Right atrium auricular region (tissue), 2 donors: ENCODE results near the gene ITGA3. TPM values are rescaled to one million over a fixed set of nuclear protein-coding genes. Genes with fewer than 3 reads are reported as not detected.
A peak's percentile ranks its signal among the peaks of the same experiment; 100 is the strongest.

Experiments
- DNase-seq: peaks from one replicate; pipeline ENCODE4 v3.0.0-alpha.2; 2019; ENCODE audit warnings: low spot score
- H3K27ac ChIP-seq, 2 donors: fragments of 200-600 bp; sonication (generic); 1 replicate in 1 of 2; 2 replicates in 1 of 2; pipeline ENCODE4 v1.5.1; 2016 to 2019
- H3K27me3 ChIP-seq, 2 donors: fragments of 200-600 bp; sonication (generic); one replicate each; pipeline versions ENCODE4 v1.5.1 to v1.6.0; 2017 to 2019
- H3K36me3 ChIP-seq: fragments of 200-600 bp; sonication (generic); one replicate; pipeline ENCODE4 v1.5.1; 2016
- H3K4me1 ChIP-seq, 2 donors: fragments of 200-600 bp; sonication (generic); one replicate each; pipeline versions ENCODE4 v1.5.1 to v1.6.0; 2017 to 2019
- H3K4me3 ChIP-seq, 2 donors: fragments of 200-600 bp; sonication (generic); 1 replicate in 1 of 2; 2 replicates in 1 of 2; pipeline ENCODE4 v1.5.1; 2017 to 2019; ENCODE audit warnings: mild to moderate bottlenecking in 1 of 2, moderate library complexity in 1 of 2
- H3K9me3 ChIP-seq, 2 donors: fragments of 200-600 bp; sonication (generic); one replicate each; pipeline ENCODE4 v1.5.1; 2019
- CTCF ChIP-seq, 2 donors: fragments of 200-600 bp; sonication (generic); IDR thresholded peaks; one replicate each; pipeline ENCODE4 v1.5.1; 2019; ENCODE audit warnings: antibody characterized with exemption in 2 of 2
- total RNA-seq, 2 donors: library from RNA; depleted of rRNA; stranded (reverse); fragments of >200 nt; gene quantifications; one replicate each; pipeline ENCODE4 v1.1.0, GENCODE V29; 2016

ITGA3 gene
- total RNA-seq, 2 donors from 2014 or later: 29.5 to 61.8 TPM

DNA sequence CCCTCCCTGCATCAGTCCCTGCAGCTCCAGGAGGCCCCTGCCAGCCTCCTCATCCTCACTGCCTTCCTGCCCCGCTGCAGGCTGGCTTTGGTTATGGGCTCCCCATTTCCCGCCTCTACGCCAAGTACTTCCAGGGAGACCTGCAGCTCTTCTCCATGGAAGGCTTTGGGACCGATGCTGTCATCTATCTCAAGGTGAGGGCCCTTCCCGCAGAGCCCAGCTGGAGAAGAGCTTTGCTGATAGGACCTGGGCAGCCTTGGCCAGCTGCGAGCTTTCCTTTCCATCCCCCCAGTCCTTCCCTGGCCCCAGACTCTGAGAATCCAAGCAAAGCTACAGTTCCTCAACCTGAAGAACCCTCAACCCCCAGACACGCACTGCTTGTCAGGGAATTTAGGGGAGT, 53.3 kb downstream of the ITGA3 start:
- peak overlapping the region; percentile 94 to 100 for H3K27ac ChIP-seq
- DNase-seq: no peak
- no peaks in the 10 kb centered on the region for H3K27me3 ChIP-seq
- TF ChIP-seq CTCF (IDR thresholded peaks at IDR 0.05): no peak
- H3K4me3 ChIP-seq: no peak overlapping the region
- peaks cover 0 to 40% of the 10 kb centered on the region in 2 donors for H3K4me1 ChIP-seq
- H3K36me3 ChIP-seq: peaks cover 62% of the 10 kb centered on the region
- H3K9me3 ChIP-seq: no peaks in the 10 kb centered on the region

- no peak for TF ChIP-seq CTCF (IDR thresholded peaks at IDR 0.05)
- DNase-seq: no peak
- H3K27ac ChIP-seq: peak overlapping the region; percentile 94 to 100
- H3K4me1 ChIP-seq: peaks cover 0 to 44% of the 10 kb centered on the region in 2 donors
- peaks cover 57% of the 10 kb centered on the region for H3K36me3 ChIP-seq
- H3K9me3 ChIP-seq: no peaks in the 10 kb centered on the region
- no peaks in the 10 kb centered on the region for H3K27me3 ChIP-seq
- no peak overlapping the region for H3K4me3 ChIP-seq
These were observed 53.9 kb downstream of the ITGA3 start for GRCh38 chr17:50109785-50110184.

GRCh38 chr17:50110591-50111349, 54.9 kb downstream of the ITGA3 start:
- Histone ChIP-seq H3K4me1 (peaks cover 0 to 52% of the 10 kb centered on the region in 2 donors), H3K4me3 (no peak overlapping the region), H3K36me3 (peaks cover 49% of the 10 kb centered on the region), H3K27ac (peak overlapping the region; percentile 94 to 100), H3K9me3 (no peaks in the 10 kb centered on the region), H3K27me3 (no peaks in the 10 kb centered on the region)
- TF ChIP-seq CTCF (IDR thresholded peaks at IDR 0.05): no peak
- DNase-seq: peak; percentile 84

DNA sequence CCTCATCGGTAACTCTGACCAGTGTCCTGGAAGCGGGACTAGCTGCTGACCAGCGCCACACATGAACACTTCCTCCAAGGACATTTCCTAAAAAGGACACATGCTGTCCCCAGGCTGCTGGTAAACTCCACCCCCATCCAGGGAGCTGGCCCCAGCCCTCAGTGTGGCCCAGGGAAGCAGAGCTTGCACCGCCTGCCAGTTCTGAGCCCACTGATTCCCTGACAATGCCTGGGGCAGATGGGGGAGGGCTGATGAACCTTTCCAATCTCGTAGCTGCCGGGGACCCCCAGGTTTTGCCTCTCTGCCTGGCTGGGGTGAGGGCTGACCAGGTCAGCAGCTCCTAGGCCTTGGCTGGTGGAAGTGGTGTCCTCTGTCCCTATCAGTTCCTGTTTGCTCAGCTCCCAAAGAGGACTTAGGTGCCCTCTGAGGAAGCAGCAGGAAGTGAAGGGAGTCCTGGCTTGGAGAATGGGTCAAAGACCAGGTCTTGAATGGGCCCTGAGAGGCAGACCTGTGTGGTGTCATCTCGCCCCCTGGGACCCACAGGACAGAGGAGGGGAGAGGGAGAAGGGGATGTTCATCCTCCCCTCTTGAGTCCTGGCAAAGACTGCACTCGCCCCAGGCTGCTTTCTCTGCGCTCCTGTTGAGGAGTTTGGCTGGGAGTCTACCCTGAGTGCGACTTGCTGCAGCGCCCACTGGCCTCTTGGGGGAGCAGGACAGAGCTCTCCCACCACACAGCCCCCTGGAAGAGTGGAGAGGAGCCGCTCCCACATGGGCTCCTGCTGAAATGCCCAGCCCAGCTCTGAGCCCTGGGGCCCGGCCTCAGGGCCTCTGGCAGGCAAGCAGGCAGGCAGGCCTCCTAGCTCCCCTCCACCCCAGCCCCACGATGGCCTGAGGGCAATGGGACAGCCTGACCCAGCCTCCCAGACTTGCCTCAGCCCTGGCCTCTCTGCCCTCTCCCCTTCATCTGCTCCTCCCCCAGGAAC, 56.1 kb downstream of the ITGA3 start:
- TF ChIP-seq CTCF (IDR thresholded peaks at IDR 0.05): no peak
- peak; percentile 82 for DNase-seq
- Histone ChIP-seq H3K36me3 (peaks cover 37% of the 10 kb centered on the region), H3K4me3 (no peak overlapping the region), H3K9me3 (no peaks in the 10 kb centered on the region), H3K4me1 (peaks cover 0 to 57% of the 10 kb centered on the region in 2 donors), H3K27me3 (no peaks in the 10 kb centered on the region), H3K27ac (peak overlapping the region; percentile 94 to 100)

DNA sequence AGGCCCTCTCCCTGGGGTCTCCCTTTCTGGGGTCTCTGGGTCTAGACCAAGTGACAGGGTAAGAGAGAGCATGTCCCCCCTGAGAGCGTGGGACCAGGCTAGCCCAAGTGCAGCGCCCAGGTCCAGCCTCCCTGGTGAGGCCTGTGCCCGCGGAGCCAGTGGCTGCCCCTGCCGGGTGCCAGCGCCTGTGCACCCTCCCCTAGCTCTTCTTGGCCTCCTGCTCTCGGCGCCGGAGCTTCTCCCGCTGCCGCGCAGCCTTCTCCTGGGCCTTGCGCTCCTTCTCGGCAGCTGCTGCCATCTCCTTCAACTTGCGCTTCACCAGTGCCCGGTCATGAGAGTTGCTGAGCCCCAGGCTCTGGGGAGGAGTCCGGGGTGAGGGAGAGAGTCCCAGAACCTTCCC, 56.8 kb downstream of the ITGA3 start:
- no peak overlapping the region for H3K4me3 ChIP-seq
- H3K27ac ChIP-seq: peak overlapping the region; percentile 94 to 100
- H3K27me3 ChIP-seq: no peaks in the 10 kb centered on the region
- DNase-seq: no peak
- TF ChIP-seq CTCF (IDR thresholded peaks at IDR 0.05): no peak
- peaks cover 31% of the 10 kb centered on the region for H3K36me3 ChIP-seq
- no peaks in the 10 kb centered on the region for H3K9me3 ChIP-seq
- H3K4me1 ChIP-seq: peaks cover 0 to 64% of the 10 kb centered on the region in 2 donors
